Activated T-helper 9 cell treated with anti-CD3 and anti-CD28 coated beads, Interleukin-2, amount 50 U/mL, for 16 hours (primary cell): ENCODE measurements around the gene AGFG2.
"Not testable (repeated sequence)": the region's sequence is repeated elsewhere in the genome, so short reads cannot be mapped to it uniquely, and the experiment has no call there.

Experiments
- DNase-seq: peaks from one replicate; pipeline ENCODE4 v3.0.0-alpha.2; 2020; ENCODE audit warnings: low read depth

Gene AGFG2

GRCh38 chr7:100548446-100548845, 9.4 kb downstream of the AGFG2 start:
- DNase-seq = not testable (repeated sequence)

DNA sequence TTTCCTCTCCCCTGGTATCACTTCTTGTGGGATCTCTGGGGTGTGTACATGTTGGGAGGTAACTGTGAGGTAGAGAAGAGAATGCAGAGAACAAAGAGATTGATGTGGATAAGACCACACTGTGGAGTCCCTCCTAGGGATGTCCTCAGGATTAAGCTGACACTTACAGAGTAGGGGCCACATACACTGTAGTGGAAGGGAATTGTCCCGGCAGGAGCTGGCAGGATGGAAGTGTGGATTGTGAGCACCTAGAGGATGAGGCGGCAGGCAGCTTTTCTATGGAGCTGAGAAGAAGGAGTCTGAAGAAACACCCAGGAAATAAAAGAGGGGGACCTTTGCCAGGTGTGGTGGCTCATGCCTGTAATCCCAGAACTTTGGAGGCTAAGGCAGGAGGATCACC, 13.5 kb downstream of the AGFG2 start:
- no peak for DNase-seq

DNA sequence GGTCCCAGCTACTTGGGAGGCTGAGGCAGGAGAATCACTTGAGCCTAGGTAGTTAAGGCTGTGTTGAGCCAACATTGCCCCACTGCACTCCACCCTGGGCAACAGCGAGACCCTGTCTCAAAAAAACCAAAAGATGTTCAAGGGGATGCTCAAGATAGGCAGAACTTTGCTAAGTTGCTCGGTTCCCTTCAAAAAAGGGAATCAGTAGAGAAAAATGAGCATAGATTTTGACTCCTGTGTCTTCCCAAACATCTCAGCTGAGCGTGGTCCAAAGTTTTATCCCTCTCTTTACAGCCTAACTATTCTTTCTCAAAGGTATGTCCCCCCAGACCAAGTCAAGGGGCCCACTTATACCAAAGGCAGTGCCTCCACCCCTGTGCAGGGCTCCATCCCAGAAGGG, 14.0 kb downstream of the AGFG2 start:
- DNase-seq = no peak

GRCh38 chr7:100555701-100556100, 16.7 kb downstream of the AGFG2 start:
- no peak for DNase-seq

DNA sequence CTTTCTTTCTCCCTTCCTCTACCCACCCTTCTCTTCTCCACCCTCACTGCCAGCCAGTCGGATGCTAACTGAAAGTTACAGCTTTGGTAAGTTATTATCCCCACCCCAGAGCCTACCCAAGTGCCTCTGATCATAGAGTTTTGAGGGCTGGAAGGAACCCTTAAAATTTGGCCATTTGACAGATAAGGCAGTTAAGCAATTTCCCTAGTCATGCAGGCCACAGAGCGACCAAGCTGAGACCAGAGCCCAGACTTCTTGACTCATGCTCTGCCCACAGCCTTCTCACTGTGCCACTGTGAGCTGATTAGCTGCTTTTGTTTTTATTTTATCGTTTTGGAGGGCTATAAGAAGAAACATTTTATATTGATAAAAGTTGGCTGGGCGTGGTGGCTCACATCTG, 17.5 kb downstream of the AGFG2 start:
- no peak for DNase-seq

DNA sequence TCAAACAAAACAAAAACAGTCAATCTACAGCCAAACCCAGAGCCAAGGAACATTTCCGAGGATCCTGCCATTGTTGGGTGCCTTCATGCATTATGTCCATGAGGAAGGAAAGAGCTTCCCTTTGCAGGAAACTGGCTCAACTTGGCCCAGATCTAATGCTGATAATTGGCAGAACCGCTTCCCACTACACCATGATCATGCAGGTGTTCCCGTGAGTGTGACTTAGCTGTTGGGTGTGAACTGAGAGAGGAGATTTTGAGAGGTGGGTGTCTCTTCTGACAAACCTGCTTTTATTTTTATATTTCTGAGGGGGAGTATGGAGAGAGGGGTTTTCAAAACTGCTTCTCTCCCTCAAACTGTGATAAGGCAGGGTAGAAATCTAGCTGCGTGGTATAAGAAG, 20.1 kb downstream of the AGFG2 start:
- no peak for DNase-seq

GRCh38 chr7:100561491-100562194, 22.6 kb downstream of the AGFG2 start:
- DNase-seq = no peak

DNA sequence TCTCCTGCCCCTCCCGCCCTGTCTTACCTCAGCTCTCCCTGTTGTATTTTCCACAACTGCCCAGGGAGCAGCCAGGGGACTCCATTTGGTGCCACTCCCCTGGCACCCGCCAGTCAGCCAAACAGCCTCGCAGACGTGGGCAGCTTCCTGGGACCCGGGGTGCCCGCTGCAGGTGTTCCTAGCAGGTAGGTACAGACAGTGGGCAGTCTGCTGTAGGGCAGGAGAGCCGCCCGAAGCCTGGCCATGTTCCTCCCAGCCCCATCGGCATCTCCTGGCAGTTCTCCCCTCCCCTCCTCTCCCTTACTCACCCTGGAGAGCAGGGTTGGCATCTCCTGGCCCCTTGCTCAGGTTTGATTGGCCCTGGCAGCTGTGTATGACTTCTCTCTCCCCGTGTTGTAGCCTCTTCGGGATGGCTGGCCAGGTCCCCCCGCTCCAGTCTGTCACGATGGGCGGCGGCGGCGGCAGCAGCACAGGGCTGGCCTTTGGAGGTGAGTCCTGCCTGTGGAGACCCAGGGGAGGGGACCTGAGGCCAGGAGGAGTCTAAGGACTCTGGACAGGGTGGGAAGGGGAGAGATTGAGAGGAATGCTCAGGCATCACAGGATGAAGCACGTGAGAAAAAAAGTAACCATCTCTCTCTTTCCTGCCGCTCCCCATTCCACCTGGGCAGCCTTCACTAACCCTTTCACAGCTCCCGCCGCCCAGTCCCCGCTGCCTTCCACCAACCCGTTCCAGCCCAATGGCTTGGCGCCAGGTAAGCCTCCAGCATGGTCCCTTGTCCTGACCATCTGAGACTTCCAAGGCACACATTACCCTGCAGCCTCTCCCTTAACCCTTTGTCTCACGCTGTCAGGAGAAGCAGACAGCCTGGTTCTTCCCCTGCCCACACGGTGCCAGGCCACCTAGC, 23.4 kb downstream of the AGFG2 start:
- DNase-seq = no peak

DNA sequence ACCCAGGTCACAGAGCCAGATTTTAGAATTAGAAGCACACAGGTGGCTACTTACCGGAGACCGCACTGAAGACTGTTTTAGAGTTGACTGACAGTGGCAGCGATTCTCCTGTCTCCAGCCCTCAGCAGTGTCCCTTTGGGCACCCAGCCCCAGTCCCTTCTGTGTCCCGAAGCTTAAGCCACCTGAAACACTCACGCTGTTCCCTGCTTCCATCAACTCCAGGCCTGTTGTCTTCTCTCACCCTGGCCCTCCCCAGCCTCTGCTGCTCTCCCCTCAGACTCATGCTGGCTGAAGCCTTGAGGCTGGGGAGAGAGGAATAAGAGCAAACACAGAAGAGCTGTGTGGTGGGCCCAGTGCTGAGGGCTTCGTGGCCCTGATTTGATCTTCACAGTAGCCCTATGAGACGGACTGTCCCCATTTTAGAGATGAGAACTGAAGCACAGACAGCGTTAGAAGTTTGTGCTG, 24.1 kb downstream of the AGFG2 start:
- DNase-seq = no peak

DNA sequence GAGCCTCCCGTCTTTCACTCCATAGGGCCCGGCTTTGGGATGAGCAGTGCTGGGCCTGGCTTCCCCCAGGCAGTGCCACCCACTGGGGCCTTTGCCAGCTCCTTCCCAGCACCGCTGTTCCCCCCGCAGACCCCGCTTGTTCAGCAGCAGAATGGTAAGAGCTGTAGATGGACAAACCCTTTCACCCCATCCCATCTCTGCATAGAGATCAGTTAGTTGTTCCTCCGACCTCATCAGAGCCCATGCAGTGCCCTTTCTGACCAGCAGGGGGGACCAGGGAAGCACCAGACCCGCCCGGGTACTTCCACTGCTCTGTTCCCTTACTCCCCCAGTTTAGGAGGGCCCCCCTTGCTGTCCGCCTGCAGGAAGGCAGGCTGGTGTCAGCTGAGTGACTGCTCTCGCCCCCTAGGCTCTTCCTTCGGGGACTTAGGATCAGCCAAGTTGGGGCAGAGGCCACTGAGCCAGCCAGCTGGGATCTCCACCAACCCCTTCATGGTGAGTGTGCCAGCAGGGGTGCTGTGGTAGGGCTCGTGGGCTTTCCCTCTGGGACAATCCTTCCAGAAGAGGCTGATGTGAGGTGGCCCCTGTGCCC, 24.9 kb downstream of the AGFG2 start:
- DNase-seq = peak; percentile 70

DNA sequence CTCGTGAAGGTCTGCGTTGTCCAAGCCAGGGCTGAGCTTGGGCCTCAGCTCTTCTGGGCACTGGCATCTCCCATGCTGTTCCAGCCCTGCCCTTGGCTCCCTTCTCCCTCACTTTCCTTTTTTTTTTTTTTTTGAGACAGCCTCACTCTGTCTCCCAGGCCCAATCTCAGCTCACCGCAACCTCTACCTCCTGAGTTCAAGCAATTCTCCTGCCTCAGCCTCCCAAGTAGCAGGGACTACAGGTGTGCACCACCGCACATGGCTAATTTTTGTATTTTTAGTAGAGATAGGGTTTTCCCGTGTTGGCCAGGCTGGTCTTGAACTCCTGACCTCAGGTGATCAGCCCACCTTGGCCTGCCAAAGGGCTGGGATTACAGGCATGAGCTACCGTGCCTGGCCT, 25.4 kb downstream of the AGFG2 start:
- not testable (repeated sequence) for DNase-seq

DNA sequence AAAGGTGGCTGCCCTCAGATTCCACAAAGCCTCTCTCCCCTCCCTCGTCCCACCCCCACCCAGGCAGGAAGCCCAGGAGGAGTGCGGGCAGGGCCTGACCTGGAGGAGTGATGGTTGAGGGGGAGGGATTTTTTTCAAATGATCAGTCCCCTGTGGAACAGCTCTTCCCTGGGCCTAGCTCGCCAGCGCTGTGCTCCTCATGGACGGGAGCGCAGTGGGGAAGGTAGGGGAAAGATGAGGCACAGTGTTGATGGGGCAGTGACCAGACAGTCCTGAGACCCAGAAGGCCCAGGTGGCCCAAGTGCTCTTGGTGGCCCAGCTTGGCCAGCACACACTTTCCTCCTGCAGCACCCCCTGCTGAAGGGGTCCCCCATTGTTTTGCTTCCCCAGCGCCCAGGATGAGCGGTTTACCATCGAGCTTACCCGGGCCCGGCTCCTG, 26.1 kb downstream of the AGFG2 start:
- DNase-seq = no peak

DNA sequence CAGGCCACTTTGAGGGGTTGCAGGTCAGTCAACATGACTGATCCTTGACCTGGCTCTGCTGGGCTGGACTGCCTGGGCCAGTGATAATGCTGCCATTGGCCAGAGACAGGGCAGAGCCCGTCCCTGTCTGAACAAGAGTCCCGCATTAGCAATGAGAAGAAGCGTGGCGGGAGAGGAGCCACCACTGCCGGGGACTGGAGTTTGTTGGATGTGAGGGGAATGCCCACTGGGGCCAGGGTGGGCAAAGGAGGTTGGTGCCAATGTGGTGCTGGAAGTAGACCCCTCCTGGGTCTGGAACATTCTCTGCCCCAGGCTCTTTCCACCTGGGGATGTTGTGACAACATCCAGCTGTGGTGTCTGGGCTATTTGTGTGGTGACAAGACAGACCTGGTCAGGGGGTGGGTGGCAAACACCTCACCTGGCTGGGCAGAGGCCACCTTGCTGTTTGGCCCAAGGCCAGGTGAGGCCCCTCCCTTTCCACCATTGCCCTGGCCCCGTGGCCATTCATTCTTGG, 27.1 kb downstream of the AGFG2 start:
- no peak for DNase-seq

- DNase-seq = no peak
Measured at GRCh38 chr7:100567031-100567730, 28.2 kb downstream of the AGFG2 start.

DNA sequence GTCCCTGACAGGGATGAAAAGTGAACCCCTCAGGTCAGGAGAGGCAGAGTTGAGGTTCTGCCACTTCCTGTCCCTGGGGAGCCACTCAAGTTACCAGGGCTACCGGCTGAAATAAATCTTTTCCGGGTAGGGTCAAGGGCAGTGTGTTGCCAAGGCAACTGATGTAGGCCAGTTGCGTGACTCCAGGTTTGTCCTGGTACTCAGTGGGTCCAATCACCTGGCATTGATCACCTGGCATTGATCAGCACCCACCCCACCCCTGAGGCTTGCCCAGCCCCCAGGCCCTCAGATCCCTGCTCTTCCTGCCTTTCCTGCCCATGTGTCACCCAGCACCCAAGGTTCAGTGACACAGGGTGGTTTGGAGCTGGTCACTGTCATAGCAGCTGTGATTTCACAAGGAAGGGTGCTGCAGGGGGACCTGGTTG, 28.8 kb downstream of the AGFG2 start:
- DNase-seq = no peak

- DNase-seq = no peak
Measured at GRCh38 chr7:100568176-100568895, 29.3 kb downstream of the AGFG2 start.

- no peak for DNase-seq
Measured at GRCh38 chr7:100568896-100569844, 30.2 kb downstream of the AGFG2 start.

DNA sequence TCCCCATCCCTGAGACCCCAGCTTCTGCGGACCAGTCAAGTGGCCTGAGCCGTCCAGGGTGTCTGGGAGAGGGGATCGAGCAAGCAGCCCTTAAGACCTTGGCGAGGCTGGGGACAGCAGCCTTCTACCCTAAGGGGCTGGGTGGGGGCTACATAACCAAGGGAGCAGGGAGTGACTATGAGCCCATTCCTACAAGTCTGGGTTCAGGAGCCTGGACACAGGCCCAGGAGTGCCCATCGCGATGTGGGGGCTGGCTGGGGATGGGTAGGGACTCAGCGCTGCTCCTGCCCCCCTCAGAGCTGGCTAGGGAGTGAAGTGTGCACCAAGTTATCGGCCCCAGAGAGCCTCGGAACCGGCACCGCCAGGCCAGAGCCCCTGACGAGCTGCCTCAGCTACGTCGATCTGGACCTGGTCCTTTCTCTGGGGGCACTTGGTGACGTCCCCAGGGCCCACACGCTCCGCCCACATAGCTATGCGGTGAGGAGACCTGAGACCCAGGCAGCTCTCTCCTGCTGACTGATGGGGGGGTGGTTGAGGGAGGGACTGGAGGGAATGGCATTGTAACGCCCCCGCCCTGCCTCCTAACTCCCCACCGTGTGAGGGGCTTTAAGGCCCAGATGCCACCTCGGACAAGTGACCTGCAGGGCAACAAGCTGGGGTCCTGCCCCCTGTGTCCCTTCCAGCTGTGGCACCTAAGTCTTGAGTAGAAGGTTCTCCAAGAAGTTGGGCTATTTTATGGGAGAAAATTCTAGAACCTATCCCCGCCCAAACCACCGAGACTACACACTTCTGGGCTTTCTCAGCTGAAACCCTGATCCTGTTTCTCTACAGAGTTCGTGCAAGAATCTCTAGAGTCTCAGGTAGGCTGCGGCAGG, 32.2 kb downstream of the AGFG2 start:
- DNase-seq = no peak

DNA sequence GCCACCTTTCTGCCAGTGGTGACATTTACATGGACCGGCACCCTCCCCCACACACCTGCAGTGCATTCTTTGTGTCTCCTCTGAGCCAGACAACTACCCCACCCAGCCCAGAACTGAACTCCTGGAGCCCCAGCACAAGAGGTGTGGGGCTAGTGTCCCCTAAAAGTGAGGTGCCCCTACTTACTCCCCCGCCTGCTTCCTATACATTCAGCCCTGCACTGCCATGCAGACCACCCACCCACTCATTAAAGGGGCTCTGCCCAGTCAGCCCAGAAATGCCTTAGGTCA, 32.8 kb downstream of the AGFG2 start:
- DNase-seq = no peak
